Loucy (cell line): Measurements from ENCODE around the gene CSN2.

Experiments used
- CTCF ChIP-seq: fragments of 200-600 bp; sonication (generic); conservative IDR thresholded peaks from 2 replicates; pipeline ENCODE4 v1.5.1; 2014; ENCODE audit warnings: mild to moderate bottlenecking, antibody characterized with exemption, low read length
- EZH2phosphoT487 ChIP-seq: fragments of 200-600 bp; IDR thresholded peaks from 2 replicates; pipeline ENCODE4 v1.6.1; 2018; ENCODE audit warnings: antibody characterized with exemption, mild to moderate bottlenecking, moderate library complexity, borderline replicate concordance

- TF ChIP-seq CTCF (no peak), EZH2phosphoT487 (no peak)
Measured at GRCh38 chr4:69970071-69970470, 4.5 kb upstream of the CSN2 start.
